Measurements from ENCODE around the gene FHIT. TPM values are rescaled to one million over a fixed set of nuclear protein-coding genes. Genes with fewer than 3 reads are reported as not detected.
A peak's percentile ranks its signal among the peaks of the same experiment; 100 is the strongest.

Gene FHIT
- total RNA-seq, 1 donor from 2014 or later: 5.7 TPM

- Mint-ChIP-seq H3K9me3 (peaks cover 11% of the 10 kb centered on the region), H3K4me3 (no peak overlapping the region), H3K27me3 (ENCODE audit: insufficient read depth, low read depth) (peaks cover 2% of the 10 kb centered on the region), H3K4me1 (peaks cover 18% of the 10 kb centered on the region), H3K27ac (no peak overlapping the region), H3K36me3 (peaks cover 3% of the 10 kb centered on the region)
- no peak for DNase-seq (ENCODE audit: low spot score)
- TF ChIP-seq, protein P1, sequence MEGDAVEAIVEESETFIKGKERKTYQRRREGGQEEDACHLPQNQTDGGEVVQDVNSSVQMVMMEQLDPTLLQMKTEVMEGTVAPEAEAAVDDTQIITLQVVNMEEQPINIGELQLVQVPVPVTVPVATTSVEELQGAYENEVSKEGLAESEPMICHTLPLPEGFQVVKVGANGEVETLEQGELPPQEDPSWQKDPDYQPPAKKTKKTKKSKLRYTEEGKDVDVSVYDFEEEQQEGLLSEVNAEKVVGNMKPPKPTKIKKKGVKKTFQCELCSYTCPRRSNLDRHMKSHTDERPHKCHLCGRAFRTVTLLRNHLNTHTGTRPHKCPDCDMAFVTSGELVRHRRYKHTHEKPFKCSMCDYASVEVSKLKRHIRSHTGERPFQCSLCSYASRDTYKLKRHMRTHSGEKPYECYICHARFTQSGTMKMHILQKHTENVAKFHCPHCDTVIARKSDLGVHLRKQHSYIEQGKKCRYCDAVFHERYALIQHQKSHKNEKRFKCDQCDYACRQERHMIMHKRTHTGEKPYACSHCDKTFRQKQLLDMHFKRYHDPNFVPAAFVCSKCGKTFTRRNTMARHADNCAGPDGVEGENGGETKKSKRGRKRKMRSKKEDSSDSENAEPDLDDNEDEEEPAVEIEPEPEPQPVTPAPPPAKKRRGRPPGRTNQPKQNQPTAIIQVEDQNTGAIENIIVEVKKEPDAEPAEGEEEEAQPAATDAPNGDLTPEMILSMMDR (IDR thresholded peaks at IDR 0.05): no peak
- TF ChIP-seq EZH2phosphoT487 (IDR thresholded peaks at IDR 0.05) (no peak), EZH2 (IDR thresholded peaks at IDR 0.05) (no peak)
- Histone ChIP-seq H3K4me2 (no peak overlapping the region), H4K20me1 (ENCODE audit: low read depth) (no peaks in the 10 kb centered on the region), H3K27ac (no peak overlapping the region), H3K79me2 (ENCODE audit: low read depth) (no peaks in the 10 kb centered on the region), H3K9me3 (ENCODE audit: low read depth) (no peaks in the 10 kb centered on the region), H3K4me3 (no peak overlapping the region), H3F3A (ENCODE audit: low read depth) (no peaks in the 10 kb centered on the region), H3K9ac (no peak overlapping the region), H3K4me1 (no peaks in the 10 kb centered on the region), H2AFZ (replicated peaks) (no peak overlapping the region), H3K36me3 (no peaks in the 10 kb centered on the region), H3K27me3 (no peaks in the 10 kb centered on the region)
These were observed 49.2 kb downstream of the FHIT start for GRCh38 chr3:61202086-61202485.

GRCh38 chr3:61201071-61201470 lies 50.2 kb downstream of the FHIT start:
- H3K4me3 ChIP-seq: no peak overlapping the region
- H3K4me2 ChIP-seq: no peak overlapping the region
- Mint-ChIP-seq H3K4me1 (peaks cover 27% of the 10 kb centered on the region), H3K4me3 (no peak overlapping the region), H3K9me3 (peaks cover 7% of the 10 kb centered on the region), H3K36me3 (peaks cover 3% of the 10 kb centered on the region), H3K27me3 (ENCODE audit: insufficient read depth, low read depth) (no peaks in the 10 kb centered on the region), H3K27ac (peak overlapping the region; percentile 7)
- H3K27me3 ChIP-seq: no peaks in the 10 kb centered on the region
- H3K36me3 ChIP-seq: no peaks in the 10 kb centered on the region
- no peak overlapping the region for H3K27ac ChIP-seq
- H3K79me2 ChIP-seq (ENCODE audit: low read depth): no peaks in the 10 kb centered on the region
- H3K9me3 ChIP-seq (ENCODE audit: low read depth): no peaks in the 10 kb centered on the region
- TF ChIP-seq, protein P1 (IDR thresholded peaks at IDR 0.05): no peak
- TF ChIP-seq EZH2phosphoT487 (IDR thresholded peaks at IDR 0.05) (no peak), EZH2 (IDR thresholded peaks at IDR 0.05) (no peak)
- no peaks in the 10 kb centered on the region for H4K20me1 ChIP-seq (ENCODE audit: low read depth)
- no peak for DNase-seq (ENCODE audit: low spot score)
- no peaks in the 10 kb centered on the region for H3F3A ChIP-seq (ENCODE audit: low read depth)
- H3K9ac ChIP-seq: no peak overlapping the region
- H3K4me1 ChIP-seq: no peaks in the 10 kb centered on the region
- H2AFZ ChIP-seq (replicated peaks): no peak overlapping the region

DNA sequence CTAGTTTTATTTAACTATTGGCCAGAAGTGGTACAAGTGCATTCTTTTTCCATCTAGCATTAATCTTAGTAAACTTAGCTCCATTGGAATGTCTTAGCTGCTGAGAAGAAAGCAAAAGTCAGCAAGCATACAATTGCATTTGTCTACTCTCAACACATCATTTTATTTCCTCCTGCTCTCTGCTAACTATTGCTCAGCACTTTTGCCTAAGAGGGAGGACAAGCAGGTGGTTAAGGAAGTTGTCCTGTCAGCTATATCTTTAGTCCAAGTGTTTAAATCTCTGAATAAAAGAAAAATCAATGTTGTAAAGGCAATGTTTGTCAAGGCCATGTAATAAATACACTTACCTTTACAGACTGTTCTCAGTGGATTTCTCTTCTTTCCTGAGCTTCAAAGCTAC lies 51.0 kb downstream of the FHIT start:
- peaks cover 3% of the 10 kb centered on the region for H3K36me3 Mint-ChIP-seq

More for the DNA sequence above, 51.0 kb downstream of the FHIT start:
- H3K27ac Mint-ChIP-seq: no peak overlapping the region
- Histone ChIP-seq H3K9ac (no peak overlapping the region), H3K27ac (no peak overlapping the region), H4K20me1 (ENCODE audit: low read depth) (no peaks in the 10 kb centered on the region), H3K27me3 (no peaks in the 10 kb centered on the region), H3K4me2 (no peak overlapping the region), H3K4me1 (no peaks in the 10 kb centered on the region), H3K4me3 (no peak overlapping the region), H3K79me2 (ENCODE audit: low read depth) (no peaks in the 10 kb centered on the region), H3K36me3 (no peaks in the 10 kb centered on the region), H3K9me3 (ENCODE audit: low read depth) (no peaks in the 10 kb centered on the region), H2AFZ (replicated peaks) (no peak overlapping the region), H3F3A (ENCODE audit: low read depth) (no peaks in the 10 kb centered on the region)
- no peak overlapping the region for H3K4me3 Mint-ChIP-seq
- peaks cover 3% of the 10 kb centered on the region for H3K9me3 Mint-ChIP-seq
- DNase-seq (ENCODE audit: low spot score): no peak
- TF ChIP-seq, protein P1 (IDR thresholded peaks at IDR 0.05): no peak
- TF ChIP-seq EZH2phosphoT487 (IDR thresholded peaks at IDR 0.05): no peak
- no peak for TF ChIP-seq EZH2 (IDR thresholded peaks at IDR 0.05)
- H3K27me3 Mint-ChIP-seq (ENCODE audit: insufficient read depth, low read depth): no peaks in the 10 kb centered on the region
- peaks cover 29% of the 10 kb centered on the region for H3K4me1 Mint-ChIP-seq

All from neural progenitor cell (in vitro differentiated cells).